Testis (tissue), 2 donors: ENCODE measurements around the gene FHIT.

Experiments used
- POLR2A ChIP-seq: fragments of 450-650 bp; IDR thresholded peaks from one replicate; pipeline ENCODE4 v1.6.1; 2017; ENCODE audit warnings: antibody characterized with exemption, mild to moderate bottlenecking, moderate library complexity
- TF ChIP-seq, protein P1 (sequence below), 3 experiments: fragments of 450-650 bp in 2 of 3; fragments of 200-600 bp in 1 of 3; sonication (generic) in 1 of 3; IDR thresholded peaks; one replicate each; pipeline ENCODE4 v1.5.1; 2016 to 2019; ENCODE audit warnings: antibody characterized with exemption in 3 of 3, mild to moderate bottlenecking in 2 of 3, moderate library complexity in 1 of 3

GRCh38 chr3:60337421-60337820 lies 913.8 kb downstream of the FHIT start:
- TF ChIP-seq, protein P1, sequence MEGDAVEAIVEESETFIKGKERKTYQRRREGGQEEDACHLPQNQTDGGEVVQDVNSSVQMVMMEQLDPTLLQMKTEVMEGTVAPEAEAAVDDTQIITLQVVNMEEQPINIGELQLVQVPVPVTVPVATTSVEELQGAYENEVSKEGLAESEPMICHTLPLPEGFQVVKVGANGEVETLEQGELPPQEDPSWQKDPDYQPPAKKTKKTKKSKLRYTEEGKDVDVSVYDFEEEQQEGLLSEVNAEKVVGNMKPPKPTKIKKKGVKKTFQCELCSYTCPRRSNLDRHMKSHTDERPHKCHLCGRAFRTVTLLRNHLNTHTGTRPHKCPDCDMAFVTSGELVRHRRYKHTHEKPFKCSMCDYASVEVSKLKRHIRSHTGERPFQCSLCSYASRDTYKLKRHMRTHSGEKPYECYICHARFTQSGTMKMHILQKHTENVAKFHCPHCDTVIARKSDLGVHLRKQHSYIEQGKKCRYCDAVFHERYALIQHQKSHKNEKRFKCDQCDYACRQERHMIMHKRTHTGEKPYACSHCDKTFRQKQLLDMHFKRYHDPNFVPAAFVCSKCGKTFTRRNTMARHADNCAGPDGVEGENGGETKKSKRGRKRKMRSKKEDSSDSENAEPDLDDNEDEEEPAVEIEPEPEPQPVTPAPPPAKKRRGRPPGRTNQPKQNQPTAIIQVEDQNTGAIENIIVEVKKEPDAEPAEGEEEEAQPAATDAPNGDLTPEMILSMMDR (IDR thresholded peaks at IDR 0.05), result no peak
- TF ChIP-seq POLR2A, result no peak
